Measurements from ENCODE around the gene ELN.

Gene ELN

DNA sequence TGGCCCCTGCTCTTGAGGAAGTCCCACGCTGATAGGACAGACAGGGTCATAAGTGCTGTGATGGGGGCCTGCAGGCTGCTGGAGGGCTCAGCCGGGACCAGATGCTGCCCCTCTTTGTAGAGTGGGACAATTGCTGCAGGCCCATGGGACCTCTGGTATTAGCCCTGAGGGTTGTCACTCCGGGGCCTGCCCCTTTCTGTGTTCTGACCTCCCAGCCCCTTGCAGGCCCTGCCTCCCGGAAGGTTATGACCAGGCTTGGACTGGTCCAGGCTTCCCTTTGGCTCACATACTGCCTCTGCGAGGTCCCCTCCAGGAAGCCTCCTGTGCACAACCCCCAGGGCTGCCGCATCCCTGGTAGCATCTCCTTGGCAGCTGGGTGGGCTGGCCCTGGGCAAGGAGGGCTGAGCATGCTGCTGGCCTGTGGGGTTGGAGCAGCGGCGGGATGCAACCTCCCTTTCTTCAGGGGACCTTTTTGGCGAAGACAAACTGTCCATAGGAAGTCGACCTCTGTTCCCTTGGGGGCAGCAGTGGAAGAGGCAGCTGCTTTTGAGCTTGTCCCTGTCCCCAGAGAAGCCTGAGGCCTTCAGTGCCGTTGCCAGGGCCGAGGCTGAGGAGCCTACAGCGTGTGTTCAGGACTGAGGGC lies 64.5 kb downstream of the ELN start:
- no peak for DNase-seq (ENCODE audit: low read depth in 2 of 2)

DNA sequence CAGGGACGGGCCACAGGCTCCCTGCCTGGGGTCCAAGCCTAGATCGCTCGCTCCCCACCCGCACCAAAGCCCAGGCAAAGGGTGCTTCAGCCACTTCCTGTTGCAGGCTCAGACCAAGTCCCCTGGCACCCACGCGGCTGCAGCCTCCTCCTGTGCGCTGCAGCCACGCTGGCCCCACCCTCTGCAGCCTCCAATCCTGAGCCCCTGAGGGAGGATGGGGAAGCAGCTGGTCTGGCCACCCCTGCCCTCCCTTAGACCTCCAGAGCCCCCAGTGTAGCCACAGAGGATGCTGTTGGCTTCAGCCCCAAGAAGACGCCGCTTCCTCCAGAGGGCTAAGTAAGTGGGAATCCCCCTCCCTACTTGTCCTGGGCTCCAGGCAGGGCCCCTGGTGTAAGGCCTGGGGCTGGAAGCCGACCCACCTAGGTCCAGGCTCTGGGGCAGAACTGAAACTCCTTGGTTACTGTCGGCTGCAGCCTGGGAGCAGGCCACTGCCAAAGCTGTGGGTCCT lies 65.0 kb downstream of the ELN start:
- DNase-seq (ENCODE audit: low read depth in 2 of 2): no peak

- no peak for DNase-seq (ENCODE audit: low read depth in 2 of 2)
Observed at GRCh38 chr7:74093671-74094223, 65.8 kb downstream of the ELN start.

DNA sequence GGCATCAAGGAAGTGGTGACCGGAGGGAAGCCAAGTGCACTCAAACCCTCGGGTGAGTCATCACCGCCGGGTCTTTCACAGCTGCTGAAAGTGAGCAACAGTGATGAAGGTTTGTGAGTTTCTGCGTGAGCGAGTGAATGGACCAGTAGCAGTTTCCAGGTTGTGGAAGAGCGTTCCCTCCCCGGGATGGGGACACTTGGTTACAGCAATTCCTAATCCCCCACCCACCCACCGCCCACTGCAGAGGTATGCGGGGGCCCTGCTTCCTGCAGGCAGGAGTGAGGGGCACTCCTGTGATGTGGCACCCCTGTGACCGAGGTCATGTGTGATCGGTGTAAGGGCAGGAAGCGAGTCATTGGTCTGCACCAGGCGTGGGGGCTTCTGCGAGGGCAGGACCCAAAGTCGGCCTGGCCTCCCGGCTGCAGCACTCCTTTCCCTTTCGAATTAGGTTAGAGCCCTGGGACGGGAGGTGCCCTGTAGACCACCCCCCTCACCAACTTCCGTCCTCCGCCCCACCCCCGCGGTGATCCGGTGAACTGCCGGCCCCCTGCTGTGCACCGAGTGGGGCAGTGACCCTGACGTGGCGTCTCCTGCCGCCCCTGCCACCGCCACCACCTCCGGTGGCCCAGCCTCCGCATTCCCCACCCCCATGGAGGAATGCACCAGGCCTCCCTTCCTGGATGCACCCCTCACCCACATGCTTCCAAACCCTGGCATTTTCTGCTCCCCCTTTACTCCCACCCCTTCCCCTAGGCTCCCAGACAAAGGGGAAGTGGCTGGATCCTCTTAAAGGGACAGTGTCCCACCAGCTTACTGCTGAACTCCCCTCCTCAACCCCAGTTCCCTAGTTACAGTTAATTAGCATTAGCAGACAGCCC lies 66.5 kb downstream of the ELN start:
- peak in 1 of 2 donors; percentile 34 for DNase-seq (ENCODE audit: low read depth in 2 of 2)

DNA sequence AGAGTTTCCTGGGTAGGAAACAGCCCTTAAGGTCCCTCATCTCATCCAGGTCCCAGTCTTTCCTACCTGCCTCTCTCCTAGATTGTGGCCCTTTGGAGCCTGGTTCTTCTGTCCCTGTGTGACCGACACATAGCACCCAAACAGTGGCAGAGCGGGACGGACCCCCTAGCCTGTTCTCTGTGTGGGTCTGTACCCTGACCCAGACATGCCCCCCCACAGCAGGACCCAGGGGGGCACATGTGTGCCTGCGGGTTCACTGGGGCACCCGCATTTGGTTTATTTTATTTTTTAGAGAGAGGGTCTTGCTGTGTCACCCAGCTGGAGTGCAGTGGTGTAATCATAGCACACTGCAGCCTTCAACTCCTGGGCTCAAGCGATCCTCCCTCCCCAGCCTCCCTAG lies 67.2 kb downstream of the ELN start:
- DNase-seq (ENCODE audit: low read depth in 2 of 2): no peak

- DNase-seq (ENCODE audit: low read depth in 2 of 2): no peak
Observed at GRCh38 chr7:74097937-74098614, 70.1 kb downstream of the ELN start.

- no peak for DNase-seq (ENCODE audit: low read depth in 2 of 2)
Observed at GRCh38 chr7:74099031-74099430, 71.1 kb downstream of the ELN start.

DNA sequence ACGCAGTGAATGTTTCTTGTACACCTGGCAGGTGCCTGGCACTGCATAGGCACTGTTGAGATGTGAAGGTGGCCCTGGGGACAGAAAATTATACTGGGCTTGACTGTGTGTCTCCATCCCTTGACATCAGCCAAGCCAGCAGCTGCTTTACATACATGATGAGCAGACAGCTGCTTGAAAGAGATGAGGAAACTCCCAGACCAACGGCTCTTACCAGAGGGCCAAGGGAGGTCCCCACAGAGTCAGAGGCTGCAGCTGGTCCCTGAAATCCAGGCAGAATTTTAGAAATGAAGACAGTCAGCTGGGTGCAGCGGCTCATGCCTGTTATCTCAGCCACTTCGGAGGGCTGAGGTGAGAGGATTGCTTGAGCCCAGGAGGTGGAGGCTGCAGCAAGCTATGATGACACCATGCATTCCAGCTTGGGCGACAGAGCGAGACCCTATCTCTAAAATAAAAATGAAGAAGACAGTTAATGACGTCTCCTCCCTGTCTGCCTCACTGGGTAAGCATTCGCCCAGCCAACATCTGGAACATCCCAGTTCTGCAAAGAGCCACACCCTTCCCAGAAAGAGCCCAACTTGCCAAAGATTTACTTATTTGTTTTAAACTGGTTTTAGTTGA lies 73.2 kb downstream of the ELN start:
- DNase-seq (ENCODE audit: low read depth in 2 of 2): no peak

GRCh38 chr7:74103219-74103772 lies 75.3 kb downstream of the ELN start:
- DNase-seq (ENCODE audit: low read depth in 2 of 2): no peak

DNA sequence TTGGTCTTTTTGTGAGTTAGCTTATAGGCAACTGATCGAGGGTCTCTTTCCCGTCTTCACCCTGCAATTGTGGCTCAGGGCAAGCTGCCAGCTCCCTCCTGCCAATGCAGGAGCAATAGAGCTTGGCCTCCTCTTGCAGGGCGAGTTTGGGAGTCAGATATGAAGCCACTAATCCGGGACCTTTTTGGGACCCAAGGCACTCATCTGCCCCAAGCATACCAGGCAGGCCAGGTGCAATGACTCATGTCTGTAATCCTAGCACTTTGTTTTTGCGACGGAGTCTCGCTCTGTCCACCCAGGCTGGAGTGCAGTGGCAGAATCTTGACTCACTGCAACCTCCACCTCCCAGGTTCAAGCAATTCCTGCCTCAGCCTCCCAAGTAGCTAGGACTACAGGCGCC lies 76.7 kb downstream of the ELN start:
- DNase-seq (ENCODE audit: low read depth in 2 of 2): no peak

- no peak for DNase-seq (ENCODE audit: low read depth in 2 of 2)
Observed at GRCh38 chr7:74105992-74106391, 78.0 kb downstream of the ELN start.

DNA sequence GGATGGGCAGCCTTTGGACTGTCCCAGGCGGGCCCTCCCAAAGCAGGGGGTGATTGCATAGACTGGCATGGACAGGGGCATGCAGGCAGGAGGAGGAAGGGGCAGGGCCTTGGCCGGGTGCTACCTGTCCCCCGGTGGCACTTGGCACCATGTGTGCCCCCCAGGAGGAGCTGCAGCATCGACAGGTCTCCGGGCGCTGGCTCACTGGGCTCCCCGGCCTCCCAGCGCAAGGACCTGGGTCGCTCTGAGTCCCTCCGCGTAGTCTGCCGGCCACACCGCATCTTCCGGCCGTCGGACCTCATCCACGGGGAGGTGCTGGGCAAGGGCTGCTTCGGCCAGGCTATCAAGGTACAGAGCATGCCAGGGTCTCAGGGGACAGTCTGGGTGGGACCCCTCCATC lies 78.9 kb downstream of the ELN start:
- no peak for DNase-seq (ENCODE audit: low read depth in 2 of 2)

DNA sequence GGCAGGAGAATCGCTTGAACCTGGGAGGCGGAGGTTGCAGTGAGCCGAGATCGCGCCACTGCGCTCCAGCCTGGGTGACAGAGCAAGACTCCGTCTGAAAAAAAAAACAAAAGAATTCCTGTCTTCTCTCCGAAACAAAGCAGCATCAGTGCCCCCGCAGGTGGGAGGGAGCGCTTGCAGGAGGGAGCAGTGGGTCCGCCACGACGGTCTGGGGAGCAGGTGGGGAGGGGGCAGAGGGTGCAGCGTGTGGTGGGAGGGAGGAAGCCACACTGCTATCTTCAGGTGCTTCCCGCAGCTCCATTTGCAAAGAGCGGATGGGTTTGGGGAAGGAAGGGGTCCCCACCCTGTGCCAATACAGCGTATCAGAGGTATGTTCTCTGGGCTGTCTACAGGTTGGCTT lies 87.4 kb downstream of the ELN start:
- DNase-seq (ENCODE audit: low read depth in 2 of 2): no peak

GRCh38 chr7:74116356-74116755 lies 88.4 kb downstream of the ELN start:
- DNase-seq (ENCODE audit: low read depth in 2 of 2): no peak

Data from stimulated activated CD4-positive, alpha-beta T cell treated with anti-CD3 and anti-CD28 coated beads, Interleukin-1b, Interleukin-23, amount 100 ng/mL, for 1 hour (primary cell).